Measurements from ENCODE around the gene DHRS13. TPM values are rescaled to one million over a fixed set of nuclear protein-coding genes. Genes with fewer than 3 reads are reported as not detected.
A peak's percentile ranks its signal among the peaks of the same experiment; 100 is the strongest.

The DHRS13 gene
- total RNA-seq, 1 donor from 2014 or later, result 32.6 TPM

- H3K9me3 Mint-ChIP-seq, result no peaks in the 10 kb centered on the region
- peaks cover 35% of the 10 kb centered on the region for H3K4me1 Mint-ChIP-seq
- DNase-seq (ENCODE audit: low read depth, low spot score), result no peak
- TF ChIP-seq, protein P1, sequence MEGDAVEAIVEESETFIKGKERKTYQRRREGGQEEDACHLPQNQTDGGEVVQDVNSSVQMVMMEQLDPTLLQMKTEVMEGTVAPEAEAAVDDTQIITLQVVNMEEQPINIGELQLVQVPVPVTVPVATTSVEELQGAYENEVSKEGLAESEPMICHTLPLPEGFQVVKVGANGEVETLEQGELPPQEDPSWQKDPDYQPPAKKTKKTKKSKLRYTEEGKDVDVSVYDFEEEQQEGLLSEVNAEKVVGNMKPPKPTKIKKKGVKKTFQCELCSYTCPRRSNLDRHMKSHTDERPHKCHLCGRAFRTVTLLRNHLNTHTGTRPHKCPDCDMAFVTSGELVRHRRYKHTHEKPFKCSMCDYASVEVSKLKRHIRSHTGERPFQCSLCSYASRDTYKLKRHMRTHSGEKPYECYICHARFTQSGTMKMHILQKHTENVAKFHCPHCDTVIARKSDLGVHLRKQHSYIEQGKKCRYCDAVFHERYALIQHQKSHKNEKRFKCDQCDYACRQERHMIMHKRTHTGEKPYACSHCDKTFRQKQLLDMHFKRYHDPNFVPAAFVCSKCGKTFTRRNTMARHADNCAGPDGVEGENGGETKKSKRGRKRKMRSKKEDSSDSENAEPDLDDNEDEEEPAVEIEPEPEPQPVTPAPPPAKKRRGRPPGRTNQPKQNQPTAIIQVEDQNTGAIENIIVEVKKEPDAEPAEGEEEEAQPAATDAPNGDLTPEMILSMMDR (conservative IDR thresholded peaks at IDR 0.05), result no peak
- no peaks in the 10 kb centered on the region for H3K36me3 Mint-ChIP-seq (ENCODE audit: low read depth)
- peak overlapping the region; percentile 72 for H3K4me3 Mint-ChIP-seq
- H3K27ac Mint-ChIP-seq (ENCODE audit: unreplicated experiment), result no peak overlapping the region
- H3K27me3 Mint-ChIP-seq (ENCODE audit: low read depth), result no peaks in the 10 kb centered on the region
Measured at GRCh38 chr17:28946239-28946638, 43.4 kb upstream of the DHRS13 start.

DNA sequence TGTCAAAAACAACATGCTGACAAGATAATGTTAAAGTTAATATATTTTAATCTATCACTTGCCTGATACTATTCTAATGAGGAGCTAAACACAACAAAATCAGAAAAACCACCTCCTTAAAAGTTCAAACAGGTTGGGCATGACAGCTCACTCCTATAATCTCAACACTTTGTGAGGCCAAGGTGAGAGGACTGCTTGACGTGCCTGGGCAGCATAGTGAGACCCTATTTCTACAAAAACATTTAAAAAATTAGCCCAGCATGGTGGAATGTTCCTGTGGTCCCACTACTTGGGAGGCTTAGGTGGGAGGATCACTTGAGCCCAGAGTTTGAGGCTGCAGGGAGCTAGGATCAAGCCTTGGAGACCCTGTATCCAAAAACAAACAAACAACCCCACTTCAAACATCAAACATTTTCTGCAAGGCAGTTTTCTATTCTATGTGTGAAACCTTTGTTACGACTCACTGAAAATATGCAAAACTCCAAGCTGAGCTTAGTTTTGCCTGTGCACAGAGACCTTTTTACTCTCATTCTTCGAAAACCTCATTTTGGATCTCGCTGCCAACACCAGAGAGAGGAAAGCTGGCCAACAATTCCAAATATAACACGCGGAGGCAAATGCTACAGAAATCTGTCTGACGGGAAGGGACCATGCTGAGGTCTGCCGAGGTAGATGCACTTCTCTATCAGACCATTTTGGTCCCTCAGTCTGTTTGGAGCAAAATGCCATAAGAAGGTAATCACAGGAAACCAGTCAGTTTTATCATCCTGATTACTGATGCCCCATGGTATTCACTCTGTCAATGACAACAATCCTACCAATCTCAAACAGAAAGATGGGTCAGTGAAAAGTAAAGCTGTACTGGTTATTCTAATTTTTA lies 42.2 kb upstream of the DHRS13 start:
- Mint-ChIP-seq H3K27me3 (ENCODE audit: low read depth) (no peaks in the 10 kb centered on the region), H3K4me1 (peaks cover 46% of the 10 kb centered on the region), H3K27ac (ENCODE audit: unreplicated experiment) (no peak overlapping the region), H3K36me3 (ENCODE audit: low read depth) (no peaks in the 10 kb centered on the region), H3K4me3 (peak overlapping the region; percentile 54), H3K9me3 (no peaks in the 10 kb centered on the region)
- DNase-seq (ENCODE audit: low read depth, low spot score), result no peak
- TF ChIP-seq, protein P1 (conservative IDR thresholded peaks at IDR 0.05), result no peak

- Mint-ChIP-seq H3K36me3 (ENCODE audit: low read depth) (no peaks in the 10 kb centered on the region), H3K27ac (ENCODE audit: unreplicated experiment) (no peak overlapping the region), H3K4me3 (peak overlapping the region; percentile 15), H3K4me1 (peaks cover 54% of the 10 kb centered on the region), H3K9me3 (no peaks in the 10 kb centered on the region), H3K27me3 (ENCODE audit: low read depth) (no peaks in the 10 kb centered on the region)
- DNase-seq (ENCODE audit: low read depth, low spot score), result no peak
- TF ChIP-seq, protein P1 (conservative IDR thresholded peaks at IDR 0.05), result no peak
Measured at GRCh38 chr17:28944343-28944742, 41.5 kb upstream of the DHRS13 start.

DNA sequence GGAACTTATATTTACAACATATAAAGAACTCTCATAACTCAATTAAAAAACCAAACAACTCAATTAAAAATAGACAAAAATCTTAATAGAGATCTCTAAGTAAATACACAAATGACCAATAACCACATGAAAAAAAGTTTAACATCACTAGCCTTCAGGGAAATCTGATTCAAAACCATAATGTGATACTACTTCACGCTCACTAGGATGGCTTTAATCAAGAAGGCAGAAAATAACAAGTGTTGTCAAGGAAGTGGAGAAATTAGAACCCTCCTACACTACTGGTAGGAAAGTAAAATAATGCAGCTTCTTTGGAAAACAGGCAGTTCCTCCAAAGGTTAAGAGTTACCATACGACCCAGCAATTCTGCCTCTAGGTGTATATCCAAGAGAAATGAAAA lies 40.0 kb upstream of the DHRS13 start:
- Mint-ChIP-seq H3K9me3 (no peaks in the 10 kb centered on the region), H3K4me3 (no peak overlapping the region), H3K27me3 (ENCODE audit: low read depth) (no peaks in the 10 kb centered on the region), H3K36me3 (ENCODE audit: low read depth) (no peaks in the 10 kb centered on the region), H3K27ac (ENCODE audit: unreplicated experiment) (no peak overlapping the region), H3K4me1 (peaks cover 48% of the 10 kb centered on the region)
- no peak for DNase-seq (ENCODE audit: low read depth, low spot score)
- TF ChIP-seq, protein P1 (conservative IDR thresholded peaks at IDR 0.05), result no peak

GRCh38 chr17:28941251-28941650 lies 38.4 kb upstream of the DHRS13 start:
- Mint-ChIP-seq H3K4me1 (peaks cover 56% of the 10 kb centered on the region), H3K36me3 (ENCODE audit: low read depth) (no peaks in the 10 kb centered on the region), H3K27me3 (ENCODE audit: low read depth) (no peaks in the 10 kb centered on the region), H3K9me3 (no peaks in the 10 kb centered on the region), H3K4me3 (no peak overlapping the region), H3K27ac (ENCODE audit: unreplicated experiment) (no peak overlapping the region)
- TF ChIP-seq, protein P1 (conservative IDR thresholded peaks at IDR 0.05), result no peak
- DNase-seq (ENCODE audit: low read depth, low spot score), result no peak

Data from neural crest cell (in vitro differentiated cells).